Activated B cell treated with CpG ODN at 0.5 μM for 24 hours (primary cell): ENCODE results near the gene CCND3. TPM values are rescaled to one million over a fixed set of nuclear protein-coding genes. Genes with fewer than 3 reads are reported as not detected.

ENCODE experiments used
- ATAC-seq: fragments of 200-7000 bp; cut with Tn5 transposase; one replicate; pipeline ENCODE4 v1.10.0; 2021; ENCODE audit warnings: low read depth, mild to moderate bottlenecking, moderate library complexity
- CTCF ChIA-PET: fragments of 350-600 bp; sonication (Branson Sonifier 250); formaldehyde crosslinking; loops from one replicate; lab custom pipeline; 2021; ENCODE audit warnings: antibody characterized with exemption; lab: Charles Lee
- POLR2A ChIA-PET: fragments of 350-600 bp; sonication (Branson Sonifier 250); formaldehyde crosslinking; loops from one replicate; lab custom pipeline; 2021; ENCODE audit warnings: antibody characterized with exemption; lab: Charles Lee
- DNase-seq: peaks from one replicate; pipeline ENCODE4 v3.0.0; 2022
- H3K27ac Mint-ChIP-seq: one replicate; pipeline ENCODE4 v1.8.0; 2020; ENCODE audit warnings: mixed read lengths
- H3K27me3 Mint-ChIP-seq: one replicate; pipeline ENCODE4 v1.8.0; 2021; ENCODE audit warnings: mixed read lengths
- H3K36me3 Mint-ChIP-seq: one replicate; pipeline ENCODE4 v1.8.0; 2021; ENCODE audit warnings: low read depth, mixed read lengths
- H3K4me1 Mint-ChIP-seq: one replicate; pipeline ENCODE4 v1.8.0; 2021; ENCODE audit warnings: mixed read lengths
- H3K4me3 Mint-ChIP-seq: one replicate; pipeline ENCODE4 v1.8.0; 2020; ENCODE audit warnings: mild to moderate bottlenecking, mixed read lengths
- H3K9me3 Mint-ChIP-seq: one replicate; pipeline ENCODE4 v1.8.0; 2020; ENCODE audit warnings: mixed read lengths
- CTCF ChIP-seq: fragments of 200-600 bp; IDR thresholded peaks from one replicate; pipeline ENCODE4 v1.8.0; 2022; ENCODE audit warnings: antibody characterized with exemption, mild to moderate bottlenecking
- intact Hi-C: fragments of 100-400 bp; cut with micrococcal nuclease; formaldehyde crosslinking; loops from one replicate; pipeline ENCODE4 v1.15.1; 2024
- total RNA-seq: library from RNA; stranded (reverse); gene quantifications from 2 replicates; pipeline ENCODE4 v1.2.3, GENCODE V29; 2022

The CCND3 gene
- total RNA-seq, 1 donor from 2014 or later, result 75.2 TPM

GRCh38 chr6:41885930-41886329 is 55.7 kb downstream of the CCND3 start:
- no peak for DNase-seq
- CTCF ChIA-PET, result no interaction called here

GRCh38 chr6:41884957-41885356 is 56.7 kb downstream of the CCND3 start:
- DNase-seq, result no peak
- Mint-ChIP-seq H3K4me3 (no peak overlapping the region), H3K9me3 (no peaks in the 10 kb centered on the region), H3K36me3 (no peaks in the 10 kb centered on the region), H3K4me1 (no peaks in the 10 kb centered on the region), H3K27ac (no peak overlapping the region), H3K27me3 (no peaks in the 10 kb centered on the region)
- intact Hi-C loops, result no loop called here
- no peak for TF ChIP-seq CTCF
- ATAC-seq, result no peak
- POLR2A ChIA-PET, result no interaction called here
- CTCF ChIA-PET, result no interaction called here

More at GRCh38 chr6:41885930-41886329, 55.7 kb downstream of the CCND3 start:
- intact Hi-C loops, result no loop called here
- POLR2A ChIA-PET, result interaction anchor here (0.6 kb wide), 2 partner anchors 10 to 933 kb away, joined by 3 read pairs; partner anchors contain the start of gene USP49
- Mint-ChIP-seq H3K27me3 (no peaks in the 10 kb centered on the region), H3K36me3 (no peaks in the 10 kb centered on the region), H3K4me1 (no peaks in the 10 kb centered on the region), H3K9me3 (no peaks in the 10 kb centered on the region), H3K4me3 (no peak overlapping the region), H3K27ac (no peak overlapping the region)
- no peak for ATAC-seq
- TF ChIP-seq CTCF, result no peak

Other genes starting within 250 kb of the CCND3 start
- 203 and 205 TPM in 2 replicates for gene TFEB, start 206.2 kb downstream of the CCND3 start, total RNA-seq
- gene PGC, start 194.4 kb downstream of the CCND3 start, total RNA-seq, result not detected in 2 replicates
- 6.5 and 6.7 TPM in 2 replicates for gene FRS3, start 161.9 kb downstream of the CCND3 start, total RNA-seq
- gene PRICKLE4, start 161.0 kb downstream of the CCND3 start, total RNA-seq, result 0.75 TPM in 1 of 2 replicates, not detected in the other
- gene TOMM6, start 154.1 kb downstream of the CCND3 start, total RNA-seq, result 219 and 252 TPM in 2 replicates
- gene USP49, start 46.4 kb downstream of the CCND3 start, total RNA-seq, result 7.7 and 8.0 TPM in 2 replicates
- gene MED20, start 20.7 kb downstream of the CCND3 start, total RNA-seq, result 21.1 and 22.2 TPM in 2 replicates
- gene BYSL, start 20.3 kb downstream of the CCND3 start, total RNA-seq, result 39.5 and 43.2 TPM in 2 replicates
- 47.2 and 55.7 TPM in 2 replicates for gene TAF8, start 108.7 kb upstream of the CCND3 start, total RNA-seq
- gene C6orf132, start 200.8 kb upstream of the CCND3 start, total RNA-seq, result not detected in 2 replicates
- gene GUCA1A, start 231.6 kb upstream of the CCND3 start, total RNA-seq, result not detected in 2 replicates